GM18951 (cell line): ENCODE results near the gene GPC6.

Source experiments
- POLR2A ChIP-seq: IDR thresholded peaks from 4 replicates; pipeline ENCODE4 v1.6.1; 2011; ENCODE audit warnings: mild to moderate bottlenecking; ENCODE audit not compliant: insufficient read length, insufficient read depth; ENCODE audit errors: extremely low read depth
- in situ Hi-C: fragments of 300-500 bp; cut with MboI; formaldehyde crosslinking; loops from one replicate; pipeline ENCODE4 v1.12.0; 2022; ENCODE audit warnings: low sequenced_read_pairs, mixed read lengths, inconsistent platforms; ENCODE audit not compliant: unreplicated experiment

The GPC6 gene

GRCh38 chr13:93690139-93690538 lies 463.5 kb downstream of the GPC6 start:
- TF ChIP-seq POLR2A: no peak
- in situ Hi-C loops: no loop called here

DNA sequence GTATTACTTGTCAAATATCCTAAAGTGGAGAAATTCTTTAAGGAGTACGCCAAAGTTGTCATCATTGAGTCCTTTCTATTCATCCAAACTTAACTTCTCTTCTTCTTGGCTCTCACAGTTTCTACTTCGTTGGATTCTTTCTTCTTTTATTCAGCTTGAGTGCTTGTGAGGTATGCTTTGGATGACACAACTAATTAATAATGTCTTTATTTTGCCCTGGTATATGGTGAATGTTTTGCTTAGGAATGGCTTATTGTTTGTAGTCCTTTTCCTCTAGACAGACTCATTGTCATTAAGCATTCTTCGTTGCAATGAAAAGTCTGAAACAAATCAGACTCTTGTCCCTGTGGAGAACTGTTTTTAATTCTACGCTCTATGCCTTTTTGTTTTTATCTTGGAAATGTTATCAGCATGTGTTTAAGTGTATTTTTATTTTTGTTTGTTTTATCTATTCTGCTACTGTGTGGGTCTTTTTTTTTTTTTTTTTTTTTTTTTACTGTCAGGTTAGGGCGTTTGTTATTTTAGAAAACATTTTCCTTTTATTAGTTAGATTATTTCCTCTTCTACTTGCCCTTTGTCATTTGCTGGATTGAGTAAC lies 471.5 kb downstream of the GPC6 start:
- in situ Hi-C loops: no loop called here
- no peak for TF ChIP-seq POLR2A

- in situ Hi-C loops: no loop called here
- no peak for TF ChIP-seq POLR2A
Measured at GRCh38 chr13:93700115-93700514, 473.5 kb downstream of the GPC6 start.

DNA sequence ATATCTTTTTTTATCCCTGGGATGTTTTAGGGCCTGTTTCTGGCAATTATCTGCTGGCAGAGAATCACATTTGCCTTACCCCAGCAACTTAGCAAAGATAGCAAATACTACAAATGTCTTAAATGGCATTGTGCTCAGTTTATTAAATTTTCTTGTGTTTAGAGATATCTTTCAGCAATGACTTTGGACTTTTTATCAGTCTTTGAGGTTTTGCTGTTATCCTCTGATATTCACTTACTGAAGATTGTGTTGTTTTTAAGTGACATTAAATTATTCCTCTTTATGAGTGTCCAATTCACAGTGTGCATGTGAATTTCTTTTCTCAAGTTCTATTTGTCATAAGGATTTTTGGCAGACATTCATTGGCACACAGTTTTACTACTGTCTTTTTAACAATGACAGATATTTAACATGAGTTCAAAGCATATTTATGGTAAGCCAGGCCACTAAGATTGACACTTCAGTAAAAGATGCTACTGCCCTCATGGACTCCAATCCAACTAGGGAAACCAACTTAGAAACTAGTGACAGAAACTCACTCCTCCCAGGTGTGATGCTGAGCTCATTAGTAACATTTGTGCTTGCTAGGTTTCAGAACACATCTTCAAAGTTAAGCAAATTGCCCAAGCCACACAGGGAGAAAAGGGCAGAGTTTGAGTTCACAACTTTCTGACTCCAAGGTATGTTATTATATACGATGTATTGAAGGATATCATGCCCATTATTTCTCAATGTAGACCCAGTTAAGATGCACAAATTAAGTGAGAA lies 481.9 kb downstream of the GPC6 start:
- in situ Hi-C loops: no loop called here
- no peak for TF ChIP-seq POLR2A

- no peak for TF ChIP-seq POLR2A
- in situ Hi-C loops: no loop called here
Measured at GRCh38 chr13:93709506-93710244, 483.1 kb downstream of the GPC6 start.

GRCh38 chr13:93714171-93714570 lies 487.6 kb downstream of the GPC6 start:
- no peak for TF ChIP-seq POLR2A
- in situ Hi-C loops: no loop called here

- in situ Hi-C loops: no loop called here
- TF ChIP-seq POLR2A: no peak
Measured at GRCh38 chr13:93715866-93716265, 489.3 kb downstream of the GPC6 start.

DNA sequence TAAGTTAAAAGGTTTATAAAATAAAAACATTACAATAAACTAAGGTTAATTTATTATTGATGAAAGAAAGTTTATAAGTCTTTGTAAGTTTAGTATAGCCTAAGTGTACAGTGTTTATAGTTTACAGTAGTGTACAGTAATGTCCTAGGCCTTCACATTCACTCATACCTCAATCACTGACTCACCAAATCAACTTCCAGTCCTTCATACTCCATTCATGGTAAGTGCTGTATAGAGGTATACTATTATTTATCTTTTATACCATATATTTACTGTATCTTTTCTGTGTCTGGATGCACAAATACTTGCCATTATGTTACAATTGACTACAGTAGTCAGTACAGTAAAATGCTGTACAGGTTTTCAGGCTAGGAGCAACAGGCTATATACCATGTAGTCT lies 490.0 kb downstream of the GPC6 start:
- TF ChIP-seq POLR2A: no peak
- in situ Hi-C loops: no loop called here

DNA sequence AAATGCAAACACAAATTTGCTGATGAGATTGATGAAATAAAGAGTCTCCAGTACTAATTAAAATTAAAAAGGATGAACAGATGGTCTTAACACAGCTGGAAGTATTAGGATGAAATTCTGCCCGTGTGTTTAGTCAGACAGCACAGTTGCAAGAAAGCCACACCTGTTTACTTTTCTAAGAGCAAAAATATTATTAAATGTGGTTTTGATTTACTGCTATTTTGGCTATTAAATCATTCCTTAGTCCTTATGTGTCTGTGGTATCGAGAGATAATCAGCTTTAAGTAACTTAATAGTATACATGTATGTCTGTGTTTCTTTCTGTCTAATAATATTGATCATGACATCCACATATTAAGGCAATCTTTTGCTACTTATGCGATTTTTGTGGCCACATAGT lies 494.9 kb downstream of the GPC6 start:
- in situ Hi-C loops: no loop called here
- TF ChIP-seq POLR2A: no peak

DNA sequence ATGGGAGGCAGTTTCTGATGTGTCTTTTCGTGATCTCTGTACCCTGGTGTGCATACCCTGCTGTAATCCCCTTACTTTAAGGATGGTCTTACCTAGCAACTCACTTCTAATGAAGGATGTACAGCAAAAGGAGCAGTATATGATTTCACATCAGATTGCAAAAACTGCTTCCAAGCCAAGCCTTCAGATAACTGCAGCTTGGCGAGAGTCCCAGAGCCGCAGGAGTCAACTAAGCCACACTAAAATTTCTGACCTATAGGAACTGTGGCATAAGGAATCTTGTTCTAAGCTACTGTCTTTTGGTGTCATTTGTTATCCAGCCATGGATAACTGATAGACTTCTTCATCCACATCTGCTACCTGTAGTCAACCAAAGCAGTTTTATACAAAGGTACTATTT lies 496.7 kb downstream of the GPC6 start:
- TF ChIP-seq POLR2A: no peak
- in situ Hi-C loops: no loop called here

DNA sequence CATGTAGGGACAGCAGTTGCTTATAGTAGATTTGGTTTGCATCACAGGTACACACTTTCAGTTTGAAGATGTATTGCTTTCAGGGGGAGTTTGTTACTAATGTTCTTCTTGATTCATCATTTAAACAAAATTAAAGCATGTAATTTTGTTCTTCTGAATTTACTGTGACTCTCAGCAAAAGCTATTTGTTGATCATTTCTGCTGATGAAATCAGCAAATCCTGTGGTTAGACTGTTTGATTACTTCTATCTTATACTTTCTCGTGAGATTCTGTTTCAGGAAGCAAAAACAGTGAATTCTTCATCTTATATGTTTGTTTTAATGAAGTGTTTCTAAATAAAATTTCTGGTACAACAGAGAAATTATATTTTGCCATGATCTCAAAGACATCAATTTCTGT lies 497.6 kb downstream of the GPC6 start:
- in situ Hi-C loops: no loop called here
- no peak for TF ChIP-seq POLR2A

DNA sequence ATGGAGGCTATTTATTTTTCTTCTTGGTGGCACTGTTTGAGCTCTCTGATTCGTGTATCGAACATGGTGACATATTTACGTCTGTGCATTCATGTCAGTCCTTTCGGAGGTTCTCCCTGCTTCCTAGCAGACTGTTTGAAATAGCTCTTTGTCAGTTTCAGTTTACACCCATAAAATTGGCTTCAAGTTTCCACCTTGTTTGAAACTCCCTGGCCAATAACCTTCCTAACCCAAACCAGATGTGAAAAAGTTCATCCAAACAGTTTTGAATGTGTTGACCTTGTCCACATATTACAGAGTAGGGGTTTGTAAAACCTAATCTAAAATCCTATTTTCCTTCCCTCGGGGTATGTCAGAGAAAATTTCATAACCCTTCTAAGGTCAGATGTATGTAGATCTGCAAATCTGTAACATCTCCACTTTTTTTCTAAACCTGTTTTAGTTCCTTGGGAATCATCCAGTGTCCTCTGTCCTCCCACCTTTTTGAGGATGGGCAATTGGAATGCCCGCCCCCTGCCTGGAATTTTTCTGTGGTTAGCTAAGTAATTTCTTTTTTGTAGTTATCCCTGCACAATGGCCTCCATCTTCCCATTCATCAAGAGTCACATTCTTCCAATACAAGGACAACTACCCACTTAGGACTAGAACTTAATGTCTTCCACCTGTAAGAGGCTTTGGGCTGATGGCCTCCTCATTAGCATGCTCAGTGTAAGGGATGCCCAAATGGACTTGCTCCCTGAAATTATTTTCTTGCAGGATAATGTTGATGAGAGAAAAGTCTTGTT lies 499.8 kb downstream of the GPC6 start:
- TF ChIP-seq POLR2A: no peak
- in situ Hi-C loops: no loop called here
